Body of pancreas (tissue), 4 donors: ENCODE data around the gene IGF1R.

Source experiments
- CTCF ChIP-seq, 7 experiments: fragments of 450-650 bp in 4 of 7; fragments of 200-600 bp in 3 of 7; sonication (generic) in 3 of 7; IDR thresholded peaks; one replicate each; pipeline ENCODE4 v1.5.1; 2016 to 2019; ENCODE audit warnings: antibody characterized with exemption in 7 of 7
- POLR2A ChIP-seq, 3 donors: fragments of 450-650 bp; IDR thresholded peaks; one replicate each; pipeline ENCODE4 v1.6.1; 2016; ENCODE audit warnings: antibody characterized with exemption in 3 of 3, mild to moderate bottlenecking in 2 of 3

- TF ChIP-seq POLR2A (IDR thresholded peaks at IDR 0.05) (no peak), CTCF (IDR thresholded peaks at IDR 0.05) (no peak)
Measured at GRCh38 chr15:98722209-98722608, 73.9 kb downstream of the IGF1R start.
